HG03460 (cell line): ENCODE data around the gene RAI1.

ENCODE experiments used
- ATAC-seq: cut with Tn5 transposase; IDR thresholded peaks from one replicate; pipeline ENCODE4 v1.9.1; 2021; ENCODE audit not compliant: unreplicated experiment

The RAI1 gene

DNA sequence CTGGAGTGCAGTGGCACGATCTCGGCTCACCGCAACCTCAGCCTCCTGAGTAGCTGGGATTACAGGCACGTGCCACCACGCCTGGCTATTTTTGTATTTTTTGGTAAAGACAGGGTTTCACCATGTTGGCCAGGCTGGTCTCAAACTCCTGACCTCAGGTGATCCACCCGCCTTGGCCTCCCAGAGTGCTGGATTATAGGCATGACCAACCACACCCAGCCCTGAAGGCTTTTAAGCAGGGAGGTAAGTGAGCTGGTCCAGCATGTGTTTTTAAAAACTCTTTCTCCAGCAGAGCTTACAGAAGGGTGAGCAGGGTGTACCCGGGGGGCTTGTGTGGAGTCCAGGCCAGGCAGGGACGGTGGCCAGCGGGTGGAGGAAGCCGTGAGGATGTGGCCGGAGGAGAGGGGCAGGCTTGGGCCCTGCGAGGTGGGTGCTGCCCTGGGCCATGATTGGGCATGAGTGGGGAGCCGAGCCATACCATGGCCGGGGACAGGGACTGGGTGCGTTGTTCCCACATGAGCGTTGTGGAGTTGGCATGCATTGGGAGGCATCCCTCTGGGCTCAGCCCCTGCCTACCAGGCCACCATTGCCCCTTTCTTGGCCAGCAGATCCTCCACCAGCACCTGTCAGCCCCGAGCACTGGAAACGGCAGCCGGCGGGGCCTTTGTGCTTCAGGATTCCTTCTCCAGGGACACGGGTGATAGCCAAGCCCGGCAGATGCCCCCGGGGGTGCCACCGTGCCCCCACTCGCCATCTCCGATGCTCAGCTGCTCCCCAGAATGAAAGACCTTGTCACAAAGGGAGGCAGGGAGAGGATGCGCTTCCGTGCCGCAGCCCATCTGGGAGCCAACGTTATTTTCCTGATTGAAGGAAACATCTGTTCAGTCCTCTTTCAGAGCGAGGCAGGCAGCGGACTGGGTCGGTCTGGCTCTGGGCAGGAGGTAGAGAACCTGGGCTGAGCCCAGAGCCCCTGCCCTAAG lies 64.5 kb downstream of the RAI1 start:
- ATAC-seq = no peak

DNA sequence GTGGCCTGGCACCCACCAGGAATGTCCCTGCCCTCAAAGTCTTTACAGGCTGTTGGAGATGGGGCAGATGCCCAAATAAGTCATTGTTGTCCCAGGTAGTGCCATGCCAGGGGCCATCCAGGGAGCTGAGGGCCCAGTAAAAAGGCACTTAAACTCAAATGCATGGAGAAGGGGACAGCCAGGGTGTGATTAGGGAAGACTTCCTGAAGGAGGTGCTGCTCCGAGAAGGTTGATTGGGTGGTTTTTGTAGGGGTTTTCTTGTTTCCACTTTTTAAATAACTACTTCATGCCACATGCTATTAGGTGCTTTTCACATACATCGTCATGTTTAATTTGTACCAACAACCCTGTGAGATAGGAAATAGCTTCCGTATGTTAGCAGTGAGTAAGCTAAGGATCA lies 66.9 kb downstream of the RAI1 start:
- ATAC-seq = no peak

DNA sequence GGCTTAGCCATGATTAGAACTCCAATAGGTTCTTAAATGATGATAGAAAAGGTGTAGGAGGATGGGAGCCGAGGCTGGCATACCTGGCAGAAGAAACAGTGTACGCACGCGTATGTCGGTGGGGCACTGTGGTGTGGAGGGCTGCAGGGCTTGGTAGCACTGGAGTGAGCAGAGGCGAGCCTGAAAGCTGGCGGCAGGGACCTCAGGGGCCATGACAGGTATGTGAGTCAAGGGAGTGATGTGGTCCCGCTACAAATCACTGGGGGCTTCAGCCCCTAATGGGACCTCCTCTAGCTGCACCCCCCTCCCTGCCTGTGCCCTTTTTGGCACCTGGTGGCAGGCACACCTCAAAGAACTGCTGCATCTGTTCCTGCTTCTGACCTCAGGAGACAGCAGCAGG lies 67.3 kb downstream of the RAI1 start:
- ATAC-seq = no peak

DNA sequence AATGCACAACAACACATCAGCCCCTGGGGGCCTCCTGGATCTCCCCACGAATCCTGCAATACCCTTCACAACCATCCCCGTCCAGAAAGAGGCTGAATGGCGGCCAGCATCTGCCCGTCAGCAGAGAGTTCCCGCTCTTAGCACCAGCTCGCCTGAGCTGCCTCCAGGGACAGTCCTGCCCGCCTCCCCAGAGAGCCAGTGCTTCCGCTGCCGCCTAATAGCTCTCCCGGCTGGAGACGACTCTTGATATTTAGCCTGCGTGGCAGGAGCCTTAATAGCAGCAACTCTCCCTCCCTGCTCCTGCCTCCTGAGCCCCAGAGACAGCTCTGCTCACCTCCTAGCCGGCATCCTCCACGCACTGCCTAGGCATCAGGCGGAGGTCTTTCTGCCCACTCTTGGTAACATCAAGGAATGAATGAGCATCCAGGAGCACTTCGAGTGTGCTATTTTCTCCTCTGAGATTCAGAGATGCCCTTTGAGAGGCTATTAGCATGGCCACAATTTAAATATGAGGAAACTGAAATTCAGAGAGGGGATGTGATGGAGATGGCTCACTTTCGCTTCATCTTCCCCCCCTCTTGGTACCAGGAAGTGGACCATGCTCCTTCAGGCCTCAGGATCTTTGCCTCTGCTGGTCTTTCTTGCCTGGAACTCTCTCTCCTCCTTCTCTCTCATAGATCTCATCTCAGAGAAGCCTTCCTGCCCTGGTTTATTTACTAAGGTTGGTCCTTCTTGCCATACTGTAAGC lies 67.9 kb downstream of the RAI1 start:
- ATAC-seq = no peak

DNA sequence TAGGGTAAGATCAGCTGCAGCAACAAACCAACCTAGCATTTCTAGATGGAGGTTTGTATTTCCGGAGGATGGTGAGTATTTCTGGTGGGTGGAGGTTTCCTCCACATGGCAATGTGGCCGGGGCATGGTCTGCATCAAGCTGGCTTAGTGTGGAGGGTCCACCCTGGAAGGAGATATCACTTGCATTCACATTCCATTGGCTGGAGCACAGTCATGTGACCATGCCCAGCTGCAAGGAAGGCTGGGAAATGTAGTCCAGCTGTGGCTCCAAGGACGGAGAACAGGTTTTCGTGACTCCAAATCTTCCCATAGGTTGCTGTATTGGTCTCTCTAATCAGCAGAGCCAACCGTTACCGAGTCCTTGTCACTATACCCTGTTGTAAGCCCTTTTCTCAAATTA lies 68.7 kb downstream of the RAI1 start:
- no peak for ATAC-seq

DNA sequence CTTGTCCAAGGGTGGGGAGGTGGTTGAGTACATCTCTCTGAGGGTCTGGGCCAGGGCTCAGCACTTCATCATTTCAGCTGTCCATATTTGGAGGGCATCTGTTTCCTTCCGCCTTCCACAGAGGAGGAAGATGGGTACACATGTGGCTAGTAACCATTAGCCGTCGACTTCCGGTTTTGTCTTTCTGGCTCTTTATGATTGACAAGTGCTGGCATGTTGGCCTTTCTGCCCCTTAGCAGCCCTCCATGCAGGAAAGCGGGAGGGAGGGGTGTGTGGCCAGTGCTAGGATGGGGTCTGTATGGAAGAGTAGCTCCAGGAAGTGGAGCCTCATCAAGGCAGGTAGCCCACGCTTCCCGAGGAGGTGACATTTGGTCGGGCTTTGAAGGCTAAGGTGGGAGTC lies 69.6 kb downstream of the RAI1 start:
- ATAC-seq = peak; percentile 34

DNA sequence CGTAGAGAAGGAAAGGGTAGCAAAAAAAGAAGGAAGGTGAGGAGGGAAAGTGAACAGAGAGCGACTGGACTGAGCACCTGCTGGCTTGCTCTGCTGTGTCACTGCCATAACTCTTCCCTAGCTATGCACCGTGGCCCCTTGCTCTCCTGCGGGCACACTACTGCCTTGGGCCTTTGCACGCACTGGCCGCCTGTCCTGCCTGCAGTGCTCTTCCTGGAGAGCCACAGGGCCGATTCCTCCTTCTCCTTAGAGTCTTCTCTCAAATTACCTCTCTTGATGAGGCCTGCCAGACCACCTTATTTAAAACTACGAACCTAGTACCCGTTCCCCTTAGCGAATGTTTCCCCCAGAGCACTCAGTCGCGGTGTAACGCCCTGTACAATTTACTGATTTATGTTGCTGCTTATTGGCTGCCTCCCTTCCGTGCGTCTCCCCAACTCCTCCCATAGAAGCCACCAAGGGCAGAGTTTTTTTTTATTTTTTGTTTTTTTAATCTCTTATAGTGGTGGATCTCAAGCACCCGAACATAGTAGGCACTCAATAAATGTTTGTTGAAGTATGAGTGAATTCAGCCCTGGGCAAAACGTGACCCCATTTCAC lies 70.3 kb downstream of the RAI1 start:
- no peak for ATAC-seq

DNA sequence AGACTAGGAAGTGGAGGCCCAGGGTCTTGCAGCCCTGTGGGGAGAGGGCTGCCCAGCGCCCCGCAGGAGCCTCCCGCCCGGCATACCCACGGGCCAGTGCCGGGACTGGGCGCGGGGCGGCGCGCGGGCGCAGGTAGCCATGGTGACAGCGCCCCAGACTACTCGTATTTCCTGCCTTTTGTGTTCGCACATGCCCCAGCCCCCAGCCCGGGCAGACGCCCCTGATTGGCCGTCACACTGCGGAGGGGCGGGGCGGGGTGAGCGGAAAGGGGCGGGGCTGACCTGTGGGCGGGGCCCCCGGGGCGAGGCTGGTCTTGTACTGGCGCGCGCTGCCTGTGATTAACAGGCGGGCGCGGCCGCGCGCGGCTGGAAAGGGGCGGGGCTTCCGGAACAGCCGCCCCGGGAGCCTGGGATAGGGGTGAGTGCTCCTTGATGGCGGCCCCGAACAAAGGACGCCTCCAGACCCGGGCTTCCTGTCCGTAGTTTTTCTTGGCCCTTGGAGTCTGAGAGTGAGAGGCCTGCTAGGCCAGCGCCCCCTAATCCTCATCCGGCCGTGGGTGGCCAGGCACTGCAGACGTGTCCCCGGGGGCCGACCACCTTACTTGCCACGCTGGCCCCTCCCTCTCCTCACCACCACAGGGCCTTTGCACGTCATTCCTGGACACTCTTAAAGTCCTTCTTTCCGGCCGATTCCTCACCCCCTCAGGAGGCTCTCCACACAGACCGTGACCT lies 71.0 kb downstream of the RAI1 start:
- peak; percentile 77 for ATAC-seq

DNA sequence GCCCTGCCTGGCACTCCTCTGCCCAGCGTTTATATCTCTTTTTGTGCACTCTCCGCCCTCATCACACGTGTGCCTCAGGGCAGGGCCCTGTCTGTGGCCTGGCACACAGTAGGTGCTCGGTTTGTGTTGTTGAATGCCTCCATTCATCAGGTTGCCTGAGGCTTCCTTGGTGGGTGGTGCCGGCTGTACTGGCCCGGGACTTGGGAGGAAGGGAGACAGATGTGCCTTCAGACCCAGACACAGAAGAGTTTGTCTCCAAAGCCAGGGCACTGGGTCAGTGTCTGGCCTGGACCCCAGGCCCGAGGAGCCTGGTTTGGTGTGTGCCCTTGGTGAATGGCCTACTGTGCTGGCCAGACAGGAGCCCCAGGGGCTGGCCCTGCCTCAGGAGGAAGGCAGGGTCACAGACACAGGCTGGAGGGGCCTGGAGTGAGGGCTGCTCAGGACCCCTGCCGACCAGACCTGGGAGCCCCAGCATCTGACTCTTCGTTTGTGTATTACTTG lies 71.6 kb downstream of the RAI1 start:
- no peak for ATAC-seq

DNA sequence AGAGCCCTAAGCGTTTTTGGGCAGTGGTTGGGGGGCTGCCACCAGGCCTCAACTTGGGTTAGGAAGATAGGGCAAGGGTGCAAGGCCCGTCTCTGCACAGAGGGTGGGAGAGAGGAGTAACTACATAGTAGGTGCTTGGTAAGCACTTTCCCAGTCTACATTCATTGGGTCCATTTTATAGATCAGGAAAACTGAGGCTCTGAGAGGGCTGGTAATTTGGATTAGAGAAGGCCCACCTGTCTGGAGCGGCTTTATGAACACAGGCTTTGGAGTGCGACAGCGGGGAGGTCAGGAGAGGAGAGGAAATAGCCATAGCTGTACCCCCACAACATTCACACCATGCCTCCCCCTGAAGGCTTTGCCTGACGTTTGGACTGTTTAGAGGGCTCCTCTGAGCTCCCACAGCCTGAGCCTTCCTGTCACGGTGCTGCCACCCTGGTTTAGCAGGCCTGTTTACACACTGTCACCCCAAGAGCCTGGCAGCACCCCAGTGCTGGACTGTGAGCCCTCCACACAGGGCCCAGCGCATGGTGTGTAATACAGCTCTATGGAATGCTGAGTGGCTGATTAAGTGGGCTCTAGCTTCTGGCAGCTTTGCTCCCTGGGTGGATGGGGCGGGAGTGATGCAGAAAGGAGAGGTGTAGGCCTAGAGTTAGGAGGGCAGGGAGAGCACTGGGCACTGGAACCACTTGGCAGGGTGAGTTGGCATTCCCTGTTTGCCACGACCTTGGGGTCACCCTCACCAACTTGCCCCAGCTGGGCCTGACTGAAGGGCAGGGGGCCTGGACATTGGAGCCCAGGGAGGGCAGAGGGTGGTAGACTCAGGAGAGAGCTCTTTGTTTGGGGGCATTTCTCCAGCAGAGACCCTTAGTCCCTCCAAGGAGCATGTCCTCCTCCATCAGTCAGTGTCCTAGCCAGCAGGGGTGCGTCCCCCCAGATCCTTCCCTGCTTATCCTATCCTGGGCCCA lies 73.7 kb downstream of the RAI1 start:
- ATAC-seq = no peak

DNA sequence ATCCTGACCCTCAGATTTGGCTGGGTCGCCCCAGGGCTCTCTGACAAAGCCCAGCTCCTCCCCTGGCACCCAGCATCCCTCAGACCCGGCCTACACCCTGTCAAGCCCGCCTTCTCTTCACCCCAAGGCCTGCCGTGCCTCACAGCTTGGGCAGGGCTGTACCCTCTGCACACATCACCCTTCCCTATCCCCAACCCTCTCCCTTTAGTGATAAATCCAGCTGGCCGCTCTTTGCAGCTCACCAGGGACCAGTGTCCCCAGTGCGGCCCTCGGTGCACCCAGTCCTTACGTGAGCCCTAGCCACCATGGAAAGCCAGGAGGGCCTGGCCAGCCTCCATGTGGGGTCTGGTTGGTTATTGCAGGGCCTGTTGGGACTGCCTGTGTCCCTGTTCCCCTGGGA lies 74.5 kb downstream of the RAI1 start:
- ATAC-seq = no peak

DNA sequence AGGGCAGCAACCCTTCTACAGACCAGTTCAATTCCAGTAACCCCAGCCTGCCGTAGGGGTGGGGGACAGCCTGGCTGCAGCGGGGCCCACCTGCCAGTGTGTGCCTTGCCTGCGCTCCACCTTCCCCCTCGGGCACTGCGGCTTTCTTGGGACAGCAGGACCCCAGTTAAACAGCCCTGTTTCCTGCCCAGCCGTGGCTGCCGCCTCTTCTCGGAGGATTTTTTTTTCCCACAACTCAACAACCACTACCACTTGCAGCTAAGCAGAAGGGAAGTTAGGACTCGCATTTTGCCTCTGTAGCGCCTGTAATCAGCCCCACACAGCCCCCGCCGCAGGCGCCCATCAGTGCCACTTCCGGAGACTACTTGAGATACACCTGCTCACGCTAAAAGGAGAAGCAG lies 76.1 kb downstream of the RAI1 start:
- no peak for ATAC-seq

DNA sequence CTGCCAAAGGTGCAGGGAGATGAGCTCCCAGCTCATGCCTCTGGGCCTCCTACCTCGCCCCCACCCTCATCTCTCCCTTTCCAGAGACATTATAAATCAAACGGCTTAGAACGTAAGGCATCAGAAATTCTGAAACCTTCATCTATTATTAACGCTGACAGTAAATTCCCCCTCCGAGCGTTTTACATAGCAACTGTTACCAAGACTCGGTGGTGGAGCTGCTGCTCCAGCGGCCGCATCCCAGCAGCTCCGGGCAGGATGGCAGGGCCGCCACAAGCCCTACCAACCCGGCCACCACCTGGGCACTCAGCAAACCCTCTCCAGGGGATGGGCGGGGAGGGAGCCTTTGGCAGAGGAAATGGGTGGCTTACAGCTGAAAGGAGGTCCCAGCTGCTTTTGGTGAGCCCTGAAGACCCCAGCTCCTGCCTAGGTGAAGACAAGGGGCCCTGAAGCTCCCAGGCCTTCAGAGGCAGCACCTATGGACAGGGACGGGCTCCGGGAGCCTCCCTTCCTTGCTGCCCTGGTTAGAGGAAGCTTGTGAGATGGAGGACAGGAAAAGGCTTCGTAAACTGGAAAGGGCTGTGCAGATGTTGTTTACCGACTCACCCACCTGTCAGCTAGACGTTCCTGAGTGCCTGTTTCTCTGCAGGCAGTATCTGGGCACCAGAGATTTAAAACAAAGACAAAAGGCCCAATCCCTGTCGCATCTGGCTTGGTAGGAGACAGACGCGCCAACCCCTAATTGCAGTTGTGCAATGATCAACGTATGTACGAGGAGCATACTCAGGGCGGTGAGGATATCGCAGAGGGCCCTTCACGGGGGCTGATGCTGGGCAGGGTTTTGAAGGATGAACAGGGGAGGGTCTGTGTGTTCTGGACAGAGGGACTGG lies 76.9 kb downstream of the RAI1 start:
- no peak for ATAC-seq

DNA sequence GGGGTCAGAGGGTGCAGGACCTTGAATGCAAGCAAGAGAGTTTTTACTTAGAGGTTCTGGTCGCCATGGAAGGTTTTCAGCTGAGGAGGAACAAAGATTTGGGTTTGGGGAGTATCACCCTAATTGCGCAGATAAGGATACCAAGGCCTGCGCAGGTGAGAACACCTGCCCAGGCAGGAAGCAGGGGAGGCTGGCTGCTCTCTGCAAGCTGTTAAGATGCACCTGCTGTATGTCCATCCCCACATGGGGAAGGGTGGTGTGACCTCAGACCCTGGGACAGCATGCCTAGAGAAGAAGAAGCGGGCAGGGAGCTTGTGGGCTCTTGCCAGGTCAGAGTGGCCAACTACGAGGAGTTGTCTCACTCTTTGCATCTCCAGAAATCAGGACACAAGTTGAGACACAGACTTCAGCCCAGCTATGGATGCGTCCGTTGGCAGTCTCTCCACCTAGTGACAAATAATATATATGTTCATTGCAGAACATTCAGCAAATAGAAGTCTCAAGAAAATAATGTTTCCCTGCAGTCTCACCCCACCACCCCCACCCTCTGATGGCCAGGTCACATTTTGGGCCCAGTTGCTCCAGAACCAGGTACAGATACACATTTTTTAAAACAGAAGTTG lies 77.8 kb downstream of the RAI1 start:
- no peak for ATAC-seq

DNA sequence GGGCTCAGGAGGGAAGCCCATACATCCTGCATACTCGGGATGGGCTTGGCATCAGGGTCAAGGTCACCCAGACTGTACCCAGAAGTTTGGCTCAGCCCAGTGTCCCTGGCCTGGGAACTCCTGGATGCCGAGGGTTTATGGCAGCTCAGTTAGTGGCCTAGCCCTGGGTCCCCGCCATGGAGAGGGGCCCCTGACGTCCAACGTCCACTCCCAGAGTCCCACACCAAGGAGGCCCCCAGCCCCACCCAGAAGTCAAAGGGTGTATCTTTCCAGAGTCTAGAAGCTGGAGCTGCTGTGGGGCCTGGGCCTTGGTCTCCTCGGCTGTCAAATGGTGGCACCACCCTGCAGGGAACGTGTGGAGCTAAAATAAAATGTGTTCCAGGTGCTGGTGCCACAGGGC lies 79.1 kb downstream of the RAI1 start:
- no peak for ATAC-seq

DNA sequence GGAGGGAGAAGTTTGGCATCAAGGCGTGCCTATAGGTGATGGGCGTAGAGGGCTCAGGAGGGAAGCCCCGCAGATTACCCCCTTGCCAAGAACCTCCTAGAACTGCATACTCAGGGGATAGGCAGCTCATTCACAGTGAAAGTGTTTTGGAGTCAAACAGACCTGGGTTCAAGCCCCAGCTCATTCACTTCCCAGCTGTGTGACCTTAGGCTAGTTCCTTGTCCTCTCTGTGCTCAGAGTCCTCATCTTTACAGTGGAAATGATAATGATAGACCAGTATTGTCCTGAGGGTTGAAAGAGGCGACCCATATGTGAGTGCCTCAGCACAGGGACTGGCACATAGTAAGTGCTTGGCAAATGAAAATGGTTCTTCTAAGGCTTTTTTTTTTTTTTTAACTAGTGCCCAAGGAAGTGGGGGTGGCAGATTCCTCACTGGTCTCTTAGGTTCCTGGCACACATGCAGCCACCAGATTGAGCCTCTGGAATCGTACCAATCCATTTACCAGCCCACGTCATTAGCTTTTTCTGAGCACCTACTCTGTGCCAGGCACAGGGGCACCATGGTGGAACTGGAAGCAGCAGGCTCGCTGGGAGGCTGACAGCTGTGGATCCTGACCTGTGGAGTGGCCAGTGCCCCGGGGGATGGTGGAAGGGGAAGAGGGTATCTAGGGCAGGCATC lies 79.8 kb downstream of the RAI1 start:
- ATAC-seq = no peak

DNA sequence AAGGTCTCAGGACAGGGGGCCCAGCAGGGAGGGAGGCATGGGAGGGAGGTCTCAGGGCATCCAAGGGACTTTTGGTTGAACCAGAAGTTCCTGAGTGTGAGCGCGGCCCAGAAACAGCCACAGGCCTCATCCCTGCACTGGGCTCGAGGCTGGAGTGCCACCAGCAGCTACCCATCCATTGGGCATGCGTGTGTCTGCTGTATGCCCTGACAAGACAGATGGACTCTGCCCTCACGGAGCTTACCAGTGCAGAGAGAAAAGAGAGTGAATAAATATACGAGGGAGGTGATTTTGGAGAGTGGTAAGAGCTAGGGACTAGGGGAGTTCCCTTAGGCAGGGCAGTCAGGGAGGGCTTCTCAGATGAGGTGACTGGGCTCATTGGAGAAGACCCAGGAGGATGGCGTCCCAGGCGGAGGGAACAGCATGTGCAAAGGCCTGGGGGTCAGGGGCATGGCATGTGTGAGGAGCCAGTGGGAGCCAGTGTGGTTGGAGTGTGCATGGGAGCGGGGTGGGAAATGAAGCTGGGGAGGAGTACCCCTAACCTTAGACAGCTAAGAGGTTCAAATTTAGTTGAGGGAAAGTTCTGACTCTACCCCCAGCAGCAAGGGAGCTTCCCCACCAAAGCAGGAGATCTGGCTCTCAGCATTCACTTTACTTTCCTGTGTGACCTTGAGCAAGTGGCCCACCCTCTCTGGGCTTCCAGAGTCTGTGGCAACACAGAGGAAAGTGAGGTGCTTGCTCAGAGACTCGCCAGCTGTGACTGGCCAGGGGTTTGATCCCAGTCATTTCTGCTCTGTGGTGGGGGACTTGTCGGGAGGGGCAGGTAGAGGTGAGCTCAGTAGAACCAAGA lies 80.9 kb downstream of the RAI1 start:
- ATAC-seq = no peak
